Measurements from ENCODE around the gene CCNQ. TPM values are rescaled to one million over a fixed set of nuclear protein-coding genes. Genes with fewer than 3 reads are reported as not detected.

Gene CCNQ
- total RNA-seq, 2 donors from 2014 or later, result 48.0 to 65.0 TPM

DNA sequence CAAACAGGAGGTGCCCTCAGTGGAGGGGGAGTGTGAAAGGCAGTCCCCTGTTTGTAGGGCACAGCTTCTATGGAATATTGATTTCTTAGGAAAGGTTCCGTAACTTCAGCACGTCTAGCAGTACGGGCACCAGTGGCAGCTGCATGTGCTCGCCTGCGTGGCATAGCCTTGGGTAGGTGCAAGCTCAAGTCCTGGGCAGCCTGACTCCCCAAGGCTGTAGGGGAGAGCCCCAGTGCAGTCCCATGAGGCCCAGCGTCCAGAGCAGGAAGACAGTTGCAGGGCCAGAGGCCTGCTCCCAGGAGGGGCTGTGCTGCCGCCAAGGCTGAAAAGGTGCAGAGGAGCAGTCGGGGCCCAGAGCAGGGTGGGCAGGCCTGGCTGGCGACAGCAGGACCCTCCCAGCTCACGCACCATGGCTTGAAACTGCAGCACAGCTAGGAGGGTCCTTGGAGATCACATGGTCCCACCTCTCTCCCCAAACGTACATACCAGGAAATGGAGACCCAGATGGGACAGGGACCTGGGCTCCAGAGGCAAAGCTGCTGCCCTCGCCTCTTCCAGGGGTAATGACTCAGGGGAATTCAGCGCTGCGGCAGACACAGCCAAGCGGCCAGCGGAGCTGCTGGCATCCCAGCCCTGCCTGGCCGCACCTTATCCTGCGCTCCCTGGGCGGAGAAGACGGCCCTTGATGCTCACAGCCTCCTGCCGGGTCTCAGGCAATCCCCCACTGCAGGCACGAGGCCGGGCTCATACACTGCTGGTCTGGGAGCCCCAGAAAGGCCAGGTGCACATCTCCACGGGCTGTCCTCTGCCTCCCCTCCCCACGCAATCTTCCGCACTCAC lies 42.0 kb upstream of the CCNQ start:
- Histone ChIP-seq H3K4me1 (peaks cover 0 to 20% of the 10 kb centered on the region in 2 donors), H3K4me3 (no peak overlapping the region), H3K27ac (no peak overlapping the region), H3K27me3 (peaks cover 0 to 16% of the 10 kb centered on the region in 2 donors), H3K36me3 (no peaks in the 10 kb centered on the region), H3K9me3 (no peaks in the 10 kb centered on the region)
- no peak for DNase-seq (ENCODE audit: low spot score)
- TF ChIP-seq, protein P1, sequence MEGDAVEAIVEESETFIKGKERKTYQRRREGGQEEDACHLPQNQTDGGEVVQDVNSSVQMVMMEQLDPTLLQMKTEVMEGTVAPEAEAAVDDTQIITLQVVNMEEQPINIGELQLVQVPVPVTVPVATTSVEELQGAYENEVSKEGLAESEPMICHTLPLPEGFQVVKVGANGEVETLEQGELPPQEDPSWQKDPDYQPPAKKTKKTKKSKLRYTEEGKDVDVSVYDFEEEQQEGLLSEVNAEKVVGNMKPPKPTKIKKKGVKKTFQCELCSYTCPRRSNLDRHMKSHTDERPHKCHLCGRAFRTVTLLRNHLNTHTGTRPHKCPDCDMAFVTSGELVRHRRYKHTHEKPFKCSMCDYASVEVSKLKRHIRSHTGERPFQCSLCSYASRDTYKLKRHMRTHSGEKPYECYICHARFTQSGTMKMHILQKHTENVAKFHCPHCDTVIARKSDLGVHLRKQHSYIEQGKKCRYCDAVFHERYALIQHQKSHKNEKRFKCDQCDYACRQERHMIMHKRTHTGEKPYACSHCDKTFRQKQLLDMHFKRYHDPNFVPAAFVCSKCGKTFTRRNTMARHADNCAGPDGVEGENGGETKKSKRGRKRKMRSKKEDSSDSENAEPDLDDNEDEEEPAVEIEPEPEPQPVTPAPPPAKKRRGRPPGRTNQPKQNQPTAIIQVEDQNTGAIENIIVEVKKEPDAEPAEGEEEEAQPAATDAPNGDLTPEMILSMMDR (IDR thresholded peaks at IDR 0.05), result no peak

DNA sequence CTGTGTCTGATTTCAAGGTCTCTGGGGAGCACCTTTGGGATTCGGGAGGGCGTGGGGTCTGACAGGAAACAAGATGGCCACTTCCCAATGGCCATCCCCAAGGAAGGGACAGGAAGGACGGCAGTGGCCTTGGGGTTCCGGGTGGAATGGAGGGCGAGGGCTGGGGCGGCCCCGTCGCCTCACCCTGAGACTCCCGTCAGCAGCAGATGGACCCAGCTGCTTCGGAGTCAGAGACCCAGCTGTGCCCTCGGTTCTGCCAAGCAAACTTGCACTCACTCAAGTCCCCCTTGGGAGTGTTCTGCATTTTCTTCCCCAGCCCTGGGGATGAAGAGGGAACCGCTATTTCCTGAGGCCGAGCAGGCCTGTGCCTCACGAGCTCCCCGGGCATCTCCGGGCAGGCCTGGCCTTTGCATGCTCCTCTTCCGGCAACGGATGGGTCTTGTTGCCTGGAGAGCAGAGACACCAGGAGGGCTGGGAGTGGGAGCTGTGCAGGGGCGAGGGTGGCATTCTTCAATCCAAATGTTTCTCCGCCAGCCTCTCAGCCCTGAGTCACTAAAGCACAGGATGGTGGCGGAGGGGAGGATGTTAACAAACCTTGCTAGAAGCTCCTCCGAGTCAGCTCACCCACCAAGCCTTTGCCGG lies 41.2 kb upstream of the CCNQ start:
- Histone ChIP-seq H3K4me3 (no peak overlapping the region), H3K27me3 (peaks cover 0 to 16% of the 10 kb centered on the region in 2 donors), H3K4me1 (peaks cover 0 to 20% of the 10 kb centered on the region in 2 donors), H3K27ac (no peak overlapping the region), H3K9me3 (no peaks in the 10 kb centered on the region), H3K36me3 (no peaks in the 10 kb centered on the region)
- TF ChIP-seq, protein P1 (IDR thresholded peaks at IDR 0.05), result no peak
- DNase-seq (ENCODE audit: low spot score), result no peak

GRCh38 chrX:153639177-153640044 lies 40.5 kb upstream of the CCNQ start:
- H3K27ac ChIP-seq, result no peak overlapping the region
- H3K27me3 ChIP-seq, result peaks cover 0 to 16% of the 10 kb centered on the region in 2 donors
- TF ChIP-seq, protein P1 (IDR thresholded peaks at IDR 0.05), result no peak
- no peaks in the 10 kb centered on the region for H3K36me3 ChIP-seq
- no peak overlapping the region for H3K4me3 ChIP-seq
- DNase-seq (ENCODE audit: low spot score), result no peak
- H3K9me3 ChIP-seq, result no peaks in the 10 kb centered on the region
- H3K4me1 ChIP-seq, result peaks cover 0 to 20% of the 10 kb centered on the region in 2 donors

DNA sequence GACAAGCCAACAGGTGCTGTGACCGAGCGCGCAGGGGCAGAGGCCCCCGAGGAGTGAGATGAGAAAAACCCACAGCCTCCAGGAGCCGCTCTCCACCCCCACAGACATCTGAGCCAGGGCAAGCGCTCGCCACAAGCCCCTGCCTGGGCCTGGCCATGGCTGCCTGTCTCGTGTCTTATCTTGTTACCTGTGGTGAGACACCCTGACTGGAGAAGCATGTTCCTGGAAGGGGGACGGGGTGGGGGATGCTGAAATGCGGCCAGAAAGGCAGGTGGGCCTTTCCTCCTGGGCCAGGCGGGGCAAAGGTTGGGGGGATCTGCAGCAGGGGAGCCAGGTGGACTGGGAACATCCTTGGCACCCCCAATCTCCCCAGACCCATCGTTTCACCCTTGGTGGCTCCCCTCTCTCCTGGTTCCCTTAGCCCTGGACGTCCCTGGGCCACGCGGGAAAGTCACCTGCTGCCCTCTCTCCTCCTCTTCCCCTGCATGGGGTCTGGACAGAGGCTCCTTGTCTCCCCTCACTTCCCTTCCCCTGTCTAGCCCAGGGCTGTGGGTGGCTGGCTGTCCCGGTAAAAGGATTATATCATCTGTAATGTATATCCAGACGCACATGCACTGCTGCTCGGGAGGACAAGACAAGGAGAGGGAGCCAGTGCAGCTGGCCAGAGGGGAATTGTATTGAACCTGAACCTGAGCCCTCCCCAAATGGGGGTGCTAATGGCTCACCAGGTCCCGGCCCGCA lies 39.7 kb upstream of the CCNQ start:
- no peak for DNase-seq (ENCODE audit: low spot score)
- Histone ChIP-seq H3K9me3 (no peaks in the 10 kb centered on the region), H3K27ac (no peak overlapping the region), H3K4me1 (peaks cover 0 to 19% of the 10 kb centered on the region in 2 donors), H3K4me3 (no peak overlapping the region), H3K27me3 (peaks cover 0 to 15% of the 10 kb centered on the region in 2 donors), H3K36me3 (no peaks in the 10 kb centered on the region)
- TF ChIP-seq, protein P1 (IDR thresholded peaks at IDR 0.05), result no peak

GRCh38 chrX:153638041-153638371 lies 39.1 kb upstream of the CCNQ start:
- Histone ChIP-seq H3K4me1 (peaks cover 0 to 14% of the 10 kb centered on the region in 2 donors), H3K9me3 (no peaks in the 10 kb centered on the region), H3K4me3 (no peak overlapping the region), H3K27ac (no peak overlapping the region), H3K36me3 (no peaks in the 10 kb centered on the region), H3K27me3 (peaks cover 0 to 11% of the 10 kb centered on the region in 2 donors)
- TF ChIP-seq, protein P1 (IDR thresholded peaks at IDR 0.05), result no peak
- DNase-seq (ENCODE audit: low spot score), result no peak

All from right atrium auricular region (tissue), 2 donors.